Small intestine (tissue), 16 donors: ENCODE measurements around the gene OR13C4. TPM values are rescaled to one million over a fixed set of nuclear protein-coding genes. Genes with fewer than 3 reads are reported as not detected.

Source experiments
- DNase-seq, 2 donors: peaks; one replicate each; pipeline versions ENCODE4 v3.0.0 to v3.0.0-alpha.2; 2013
- FAIRE-seq: peaks from 2 replicates; lab custom pipeline; 2012; peaks lifted over from hg19 to GRCh38; lab: Jason Lieb, UNC
- H3K27ac ChIP-seq, 3 donors: one replicate each; pipeline ENCODE4 v1.5.1; 2013; ENCODE audit warnings: low read length in 2 of 3, mild to moderate bottlenecking in 2 of 3, control low read depth in 1 of 3, inconsistent platforms in 1 of 3, low read depth in 1 of 3, moderate library complexity in 1 of 3
- H3K27me3 ChIP-seq, 3 donors: one replicate each; pipeline ENCODE4 v1.6.1; 2013; ENCODE audit warnings: low read length in 3 of 3, inconsistent platforms in 1 of 3; ENCODE audit not compliant: control insufficient read depth in 3 of 3, insufficient read depth in 3 of 3
- H3K36me3 ChIP-seq, 3 donors: one replicate each; pipeline ENCODE4 v1.6.1; 2013; ENCODE audit warnings: low read length in 3 of 3, inconsistent platforms in 1 of 3, low read depth in 1 of 3, mild to moderate bottlenecking in 1 of 3, moderate library complexity in 1 of 3; ENCODE audit not compliant: control insufficient read depth in 3 of 3, insufficient read depth in 2 of 3
- H3K4me1 ChIP-seq, 3 donors: one replicate each; pipeline ENCODE4 v1.6.1; 2013; ENCODE audit warnings: low read length in 2 of 3, inconsistent platforms in 1 of 3, low read depth in 1 of 3, mild to moderate bottlenecking in 1 of 3, moderate library complexity in 1 of 3; ENCODE audit not compliant: control insufficient read depth in 3 of 3, insufficient read depth in 2 of 3
- H3K4me3 ChIP-seq, 3 donors: one replicate each; pipeline ENCODE4 v1.5.1; 2013; ENCODE audit warnings: low read length in 3 of 3, control low read depth in 1 of 3, inconsistent platforms in 1 of 3, low read depth in 1 of 3, mild to moderate bottlenecking in 1 of 3, moderate library complexity in 1 of 3
- H3K9me3 ChIP-seq, 2 donors: one replicate each; pipeline ENCODE4 v1.6.1; 2013; ENCODE audit warnings: low read depth in 1 of 2, low read length in 1 of 2; ENCODE audit not compliant: control insufficient read depth in 2 of 2, insufficient read depth in 1 of 2
- WGBS, 3 donors: extraction: QIAGEN DNeasy Blood & Tissue Kit; methylation state at CpG; one replicate each; pipeline ENCODE4 v1.1.7; 2013; 5-methylcytosine and 5-hydroxymethylcytosine counted together
- long read RNA-seq, 10 donors: transcript quantifications; one replicate each; lab custom pipeline, GENCODE V29; 2026
- polyA plus RNA-seq, 4 donors: library from polyadenylated mRNA; stranded (reverse) in 3 of 4; unstranded in 1 of 4; fragments of 200-250 nt in 3 of 4; fragments of 120-200 nt in 1 of 4; gene quantifications; one replicate each; pipeline versions ENCODE4 v1.2.1 to v1.2.3, GENCODE V29; 2013
- donor health status: healthy with polysubstance abuse.
- donor health status: control.
- donor health status: control.
- donor health status: Bipolar disorder and iron deficiency.
- donor health status: healthy.

OR13C4 gene
- not detected for polyA plus RNA-seq
- long read RNA-seq, donor 1: 0 reads
- long read RNA-seq, donor 2: 0 reads
- long read RNA-seq, donor 3: 0 reads
- long read RNA-seq, donor 4: 0 reads
- long read RNA-seq, donor 5: 0 reads
- long read RNA-seq, donor 6: 0 reads
- long read RNA-seq, donor 7: 0 reads
- long read RNA-seq, donor 8: 0 reads
- long read RNA-seq, donor 9: 0 reads
- long read RNA-seq, donor 10: 0 reads

GRCh38 chr9:104527109-104527508 is at the start of gene OR13C4:
OR13C4 (minus strand) TSS chr9:104527209; CDS start chr9:104527209, 0 bp downstream.
- Histone ChIP-seq H3K27ac (no peak within 1 kb of the TSS), H3K27me3 (no peaks in the 10 kb centered on the region), H3K4me3 (no peak within 1 kb of the TSS), H3K4me1 (no peaks in the 10 kb centered on the region), H3K9me3 (peaks cover 2 to 4% of the 10 kb centered on the region in 2 donors), H3K36me3 (no peaks in the 10 kb centered on the region)
- no peak for DNase-seq
- FAIRE-seq: no peak

GRCh38 chr9:104575456-104575855 is 48.4 kb upstream of the OR13C4 start:
- FAIRE-seq: no peak
- 67 to 80% (median 74%) methylated on average over 2 of the region's 2 CpGs for WGBS, 3 donors
- Histone ChIP-seq H3K9me3 (peaks cover 0 to 2% of the 10 kb centered on the region in 2 donors), H3K4me1 (no peaks in the 10 kb centered on the region), H3K27ac (no peak overlapping the region), H3K4me3 (no peak overlapping the region), H3K27me3 (no peaks in the 10 kb centered on the region), H3K36me3 (no peaks in the 10 kb centered on the region)
- no peak for DNase-seq

DNA sequence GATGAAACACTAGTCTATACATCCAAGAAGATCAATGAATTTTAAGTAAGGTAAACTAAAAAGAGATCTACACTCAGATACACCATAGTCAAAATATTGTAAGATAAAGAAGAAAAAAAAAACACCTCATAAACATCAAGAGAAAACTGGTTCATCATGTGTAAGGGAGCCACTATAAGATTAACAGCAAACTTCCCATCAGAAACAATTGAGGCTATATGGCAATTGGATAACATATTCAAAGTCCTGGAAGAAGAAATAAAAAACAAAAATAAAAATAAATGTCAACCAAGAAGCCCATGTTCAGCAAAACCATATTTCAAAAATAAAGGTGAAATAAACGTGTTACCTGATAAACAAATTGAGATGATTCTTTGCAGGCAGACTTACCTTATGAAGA is 45.6 kb upstream of the OR13C4 start:
- no peak for DNase-seq
- FAIRE-seq: no peak
- no peak overlapping the region for H3K27ac ChIP-seq
- H3K27me3 ChIP-seq: no peaks in the 10 kb centered on the region
- no peaks in the 10 kb centered on the region for H3K36me3 ChIP-seq
- no peaks in the 10 kb centered on the region for H3K4me1 ChIP-seq
- 62 to 63% (median 62%) methylated on average over 1 of the region's 1 CpG for WGBS, 3 donors
- peaks cover 0 to 2% of the 10 kb centered on the region in 2 donors for H3K9me3 ChIP-seq
- H3K4me3 ChIP-seq: no peak overlapping the region

GRCh38 chr9:104568868-104569267 is 41.9 kb upstream of the OR13C4 start, which contains the start of gene OR13C8:
OR13C8 (plus strand) TSS chr9:104569168; CDS start chr9:104569168, 0 bp downstream.
- Histone ChIP-seq H3K27ac (no peak within 1 kb of the TSS), H3K36me3 (no peaks in the 10 kb centered on the region), H3K4me3 (no peak within 1 kb of the TSS), H3K27me3 (no peaks in the 10 kb centered on the region), H3K9me3 (peaks cover 0 to 2% of the 10 kb centered on the region in 2 donors), H3K4me1 (no peaks in the 10 kb centered on the region)
- WGBS, 3 donors: 84 to 90% (median 90%) methylated on average over 4 of the region's 4 CpGs
- FAIRE-seq (no peak), DNase-seq (no peak)

- H3K27ac ChIP-seq: no peak overlapping the region
- H3K27me3 ChIP-seq: no peaks in the 10 kb centered on the region
- WGBS, 3 donors: 24 to 43% (median 24%) methylated on average over 1 of the region's 1 CpG
- no peaks in the 10 kb centered on the region for H3K9me3 ChIP-seq
- FAIRE-seq (no peak), DNase-seq (no peak)
- H3K36me3 ChIP-seq: no peaks in the 10 kb centered on the region
- H3K4me3 ChIP-seq: no peak overlapping the region
- H3K4me1 ChIP-seq: no peaks in the 10 kb centered on the region
Measured at GRCh38 chr9:104564358-104564757, 37.3 kb upstream of the OR13C4 start.

GRCh38 chr9:104556830-104557634 is 30.0 kb upstream of the OR13C4 start:
- Histone ChIP-seq H3K27ac (no peak overlapping the region), H3K4me3 (no peak overlapping the region), H3K4me1 (no peaks in the 10 kb centered on the region), H3K36me3 (no peaks in the 10 kb centered on the region), H3K9me3 (peaks cover 0 to 7% of the 10 kb centered on the region in 2 donors), H3K27me3 (no peaks in the 10 kb centered on the region)
- WGBS, 3 donors: 76 to 83% (median 80%) methylated on average over 8 of the region's 8 CpGs
- DNase-seq: no peak
- FAIRE-seq: no peak

DNA sequence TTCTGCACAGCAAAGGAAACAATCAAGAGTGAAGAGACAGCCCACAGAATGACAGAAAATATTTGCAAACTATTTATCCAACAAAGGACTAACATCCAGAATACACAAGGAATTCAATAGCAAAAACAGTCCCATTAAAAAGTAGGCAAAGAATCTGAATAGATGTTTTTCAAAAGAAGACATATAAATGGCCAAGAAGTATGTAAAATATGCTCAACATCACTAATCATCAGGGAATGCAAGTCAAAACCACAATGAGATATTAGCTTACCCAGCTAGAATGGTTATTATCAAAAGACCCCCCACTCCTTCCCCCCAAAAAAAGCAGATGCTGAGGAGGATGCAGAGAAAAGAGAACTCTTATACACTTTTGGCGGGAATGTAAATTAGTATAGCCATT is 28.5 kb upstream of the OR13C4 start:
- Histone ChIP-seq H3K9me3 (peaks cover 0 to 7% of the 10 kb centered on the region in 2 donors), H3K36me3 (no peaks in the 10 kb centered on the region), H3K4me1 (no peaks in the 10 kb centered on the region), H3K4me3 (no peak overlapping the region), H3K27me3 (no peaks in the 10 kb centered on the region), H3K27ac (no peak overlapping the region)
- DNase-seq: no peak
- FAIRE-seq: no peak
- 93 to 95% (median 94%) methylated on average over 1 of the region's 1 CpG for WGBS, 3 donors

GRCh38 chr9:104553261-104553660 is 26.3 kb upstream of the OR13C4 start:
- Histone ChIP-seq H3K27ac (no peak overlapping the region), H3K9me3 (peaks cover 0 to 7% of the 10 kb centered on the region in 2 donors), H3K27me3 (no peaks in the 10 kb centered on the region)

More at GRCh38 chr9:104553261-104553660, 26.3 kb upstream of the OR13C4 start:
- Histone ChIP-seq H3K36me3 (no peaks in the 10 kb centered on the region), H3K4me3 (no peak overlapping the region), H3K4me1 (no peaks in the 10 kb centered on the region)
- FAIRE-seq: no peak
- no peak for DNase-seq
- WGBS, 3 donors: 7 to 31% (median 12%) methylated on average over 1 of the region's 1 CpG
